B cell (primary cell): Measurements from ENCODE around the gene ZSWIM4. TPM values are rescaled to one million over a fixed set of nuclear protein-coding genes. Genes with fewer than 3 reads are reported as not detected.
A peak's percentile ranks its signal among the peaks of the same experiment; 100 is the strongest.

Experiments
- ATAC-seq: fragments of 200-7000 bp; cut with Tn5 transposase; one replicate; pipeline ENCODE4 v1.10.0; 2021; ENCODE audit warnings: low read depth, mild to moderate bottlenecking, moderate number of reproducible peaks, moderate library complexity
- CTCF ChIA-PET: fragments of 350-600 bp; sonication (Branson Sonifier 250); formaldehyde crosslinking; loops from one replicate; lab custom pipeline; 2021; ENCODE audit warnings: antibody characterized with exemption, inconsistent platforms; lab: Charles Lee
- POLR2A ChIA-PET: fragments of 350-600 bp; sonication (Branson Sonifier 250); formaldehyde crosslinking; loops from one replicate; lab custom pipeline; 2021; ENCODE audit warnings: antibody characterized with exemption; lab: Charles Lee
- DNase-seq: peaks from one replicate; pipeline ENCODE4 v3.0.0; 2013
- H2AFZ ChIP-seq: 2 replicates; pipeline ENCODE4 v1.6.1; 2012; ENCODE audit warnings: mild to moderate bottlenecking, low read depth, low read length; ENCODE audit not compliant: insufficient read depth, poor library complexity, severe bottlenecking
- H3K27ac ChIP-seq, 2 donors: 1 replicate in 1 of 2; 2 replicates in 1 of 2; pipeline ENCODE4 v1.5.1; 2012 to 2013; ENCODE audit warnings: low read length in 2 of 2, mild to moderate bottlenecking in 2 of 2, moderate library complexity in 1 of 2
- H3K27me3 ChIP-seq, 4 experiments: fragments of 200-600 bp in 1 of 4; sonication (generic) in 1 of 4; replicated peaks in 1 of 4; 1 replicate in 2 of 4; 2 replicates in 2 of 4; pipeline versions ENCODE4 v1.6.1 to v1.7.0; 2013 to 2016; ENCODE audit warnings: low read length in 3 of 4, mild to moderate bottlenecking in 2 of 4, mixed read lengths in 1 of 4, moderate library complexity in 1 of 4; ENCODE audit not compliant: insufficient read depth in 4 of 4, control insufficient read depth in 3 of 4; ENCODE audit errors: control extremely low read depth in 1 of 4
- H3K36me3 ChIP-seq, 2 experiments: replicated peaks in 1 of 2; 1 replicate in 1 of 2; 2 replicates in 1 of 2; pipeline versions ENCODE4 v1.6.1 to v1.7.1; 2013; ENCODE audit warnings: low read length in 1 of 2; ENCODE audit not compliant: insufficient read depth in 2 of 2, control insufficient read depth in 1 of 2; ENCODE audit errors: control extremely low read depth in 1 of 2, extremely low read depth in 1 of 2
- H3K4me1 ChIP-seq, 2 donors: fragments of 200-600 bp in 1 of 2; sonication (generic) in 1 of 2; 1 replicate in 1 of 2; 2 replicates in 1 of 2; pipeline versions ENCODE4 v1.5.1 to v1.6.1; 2013 to 2017; ENCODE audit warnings: low read length in 2 of 2; ENCODE audit not compliant: control insufficient read depth in 2 of 2, insufficient read depth in 2 of 2
- H3K4me2 ChIP-seq: replicated peaks from 2 replicates; pipeline ENCODE3; 2012; ENCODE audit warnings: mild to moderate bottlenecking, low read depth, low read length; ENCODE audit not compliant: poor library complexity, severe bottlenecking
- H3K4me3 ChIP-seq, 5 experiments: fragments of 200-600 bp in 1 of 5; sonication (generic) in 1 of 5; 1 replicate in 3 of 5; 2 replicates in 2 of 5; pipeline versions ENCODE4 v1.5.1 to v1.7.0; 2011 to 2016; ENCODE audit warnings: low read length in 4 of 5, mild to moderate bottlenecking in 4 of 5, low read depth in 2 of 5, control low read depth in 1 of 5, moderate library complexity in 1 of 5; ENCODE audit not compliant: insufficient read depth in 1 of 5; ENCODE audit errors: control extremely low read depth in 1 of 5, extremely low read depth in 1 of 5
- H3K79me2 ChIP-seq: fragments of 200-600 bp; sonication (generic); one replicate; pipeline ENCODE4 v1.6.0; 2016; ENCODE audit warnings: low read length; ENCODE audit not compliant: control insufficient read depth, insufficient read depth
- H3K9ac ChIP-seq: fragments of 200-600 bp; sonication (generic); 2 replicates; pipeline ENCODE4 v1.6.1; 2017; ENCODE audit warnings: mild to moderate bottlenecking, low read length, moderate library complexity
- H3K9me3 ChIP-seq, 3 donors: one replicate each; pipeline versions ENCODE4 v1.6.1 to v1.7.1; 2013; ENCODE audit warnings: low read length in 2 of 3; ENCODE audit not compliant: control insufficient read depth in 2 of 3, insufficient read depth in 1 of 3; ENCODE audit errors: control extremely low read depth in 1 of 3
- H4K20me1 ChIP-seq: 2 replicates; pipeline ENCODE4 v1.6.0; 2012; ENCODE audit warnings: mild to moderate bottlenecking, low read length; ENCODE audit not compliant: insufficient read depth, control insufficient read depth, poor library complexity, severe bottlenecking
- H3K27ac Mint-ChIP-seq: one replicate; pipeline ENCODE4 v1.8.0; 2021; ENCODE audit warnings: mixed read lengths
- H3K27me3 Mint-ChIP-seq: one replicate; pipeline ENCODE4 v1.8.0; 2021; ENCODE audit warnings: mixed read lengths
- H3K4me1 Mint-ChIP-seq: one replicate; pipeline ENCODE4 v1.8.0; 2021; ENCODE audit warnings: mixed read lengths
- H3K4me3 Mint-ChIP-seq: one replicate; pipeline ENCODE4 v1.8.0; 2021; ENCODE audit warnings: mixed read lengths
- H3K9me3 Mint-ChIP-seq: one replicate; pipeline ENCODE4 v1.8.0; 2022; ENCODE audit warnings: mixed read lengths; ENCODE audit not compliant: insufficient read depth
- EZH2 ChIP-seq: IDR thresholded peaks from 2 replicates; pipeline ENCODE4 v1.6.1; 2012; ENCODE audit warnings: borderline replicate concordance, low read depth, mild to moderate bottlenecking, moderate library complexity, low read length; ENCODE audit not compliant: insufficient read depth, poor library complexity, severe bottlenecking
- WGBS: methylation state at CpG from one replicate; pipeline ENCODE4 v1.1.5; 2013; ENCODE audit warnings: missing lambda C conversion rate; ENCODE audit not compliant: insufficient coverage; 5-methylcytosine and 5-hydroxymethylcytosine counted together
- intact Hi-C: fragments of 100-400 bp; cut with micrococcal nuclease; formaldehyde crosslinking; loops from one replicate; pipeline ENCODE4 v1.10.0; 2022
- polyA plus RNA-seq: library from polyadenylated mRNA; depleted of rRNA; stranded (reverse); fragments of >200 nt; gene quantifications from 2 replicates; pipeline ENCODE4 v1.2.3, GENCODE V29; 2012
- total RNA-seq, 2 donors: library from RNA; stranded (reverse); fragments of 120-200 nt in 1 of 2; gene quantifications; 1 replicate in 1 of 2; 2 replicates in 1 of 2; pipeline versions ENCODE4 v1.2.3 to v1.2.4, GENCODE V29; 2013 to 2022
- TF ChIP-seq, protein P1 (sequence below): fragments of 200-600 bp; IDR thresholded peaks from one replicate; pipeline ENCODE4 v1.8.0; 2022; ENCODE audit warnings: antibody characterized with exemption, mild to moderate bottlenecking

ZSWIM4 gene
- total and polyA plus RNA-seq, 2 donors (not counting 1 experiment from before 2014, with no cell fraction given): 2.6 to 10.6 TPM

DNA sequence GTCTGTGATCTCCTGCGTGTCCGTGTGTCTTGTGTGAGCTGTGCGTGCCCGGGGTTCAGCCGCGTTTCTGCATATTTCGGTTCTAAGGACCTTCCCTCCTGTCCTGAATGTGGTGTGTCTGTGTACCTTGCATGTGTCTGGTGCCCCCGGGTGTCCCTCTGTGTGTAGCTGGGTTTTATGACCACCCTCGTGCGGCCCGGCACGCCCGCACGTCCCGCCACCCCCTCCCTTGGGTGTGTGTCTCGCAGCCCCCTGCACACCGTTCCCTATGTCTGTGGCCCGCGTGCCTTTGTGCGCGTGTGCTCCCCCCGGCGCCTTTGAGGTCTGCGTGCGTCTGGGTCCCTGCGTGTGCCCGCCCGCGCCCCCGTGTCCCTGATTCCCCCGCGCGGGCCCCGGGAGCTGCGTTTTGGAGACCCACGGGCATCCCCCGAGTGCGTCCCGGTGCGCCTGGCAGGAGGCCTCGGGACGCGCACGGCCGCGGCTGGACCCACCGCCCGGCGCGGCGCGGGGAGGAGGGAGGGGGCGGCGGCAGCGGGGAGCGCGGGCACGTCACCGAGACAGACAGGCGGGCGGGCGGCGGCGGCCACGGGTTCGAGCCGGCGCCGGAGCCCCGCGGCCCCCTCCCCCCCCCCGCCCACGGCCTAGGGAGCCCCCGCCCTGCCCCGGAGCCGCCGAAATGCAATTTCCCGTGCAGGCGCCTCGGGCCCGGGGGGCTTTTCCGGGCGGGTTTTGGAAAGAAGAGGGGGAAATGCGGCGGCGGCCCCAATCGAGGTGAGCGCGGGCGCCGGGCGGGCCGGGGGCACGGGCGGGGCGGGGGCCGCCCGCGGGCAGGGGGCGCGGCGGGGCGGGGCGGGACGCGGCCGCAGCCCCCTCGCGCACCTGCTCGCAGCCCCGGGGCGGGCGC lies 69.7 kb downstream of the ZSWIM4 start:
- Histone ChIP-seq H2AFZ (no peak overlapping the region), H3K36me3 (no peaks in the 10 kb centered on the region), H3K9ac (no peak overlapping the region), H3K4me1 (peaks cover 26 to 28% of the 10 kb centered on the region in 2 donors), H3K27me3 (peaks cover 0 to 56% (median 20%) of the 10 kb centered on the region in 4 experiments), H3K27ac (no peak overlapping the region), H3K4me2 (peak overlapping the region; percentile 94), H4K20me1 (no peaks in the 10 kb centered on the region), H3K9me3 (peaks cover 0 to 7% (median 0%) of the 10 kb centered on the region in 3 donors), H3K4me3 (peak overlapping the region in 3 of 5 experiments; percentile 27 to 67 (median 50)), H3K79me2 (no peaks in the 10 kb centered on the region)
- WGBS: 5% methylated on average over 63 of the region's 113 CpGs
- Mint-ChIP-seq H3K4me1 (peaks cover 29% of the 10 kb centered on the region), H3K4me3 (peak overlapping the region; percentile 88), H3K27me3 (peaks cover 45% of the 10 kb centered on the region), H3K27ac (no peak overlapping the region), H3K9me3 (no peaks in the 10 kb centered on the region)
- CTCF ChIA-PET: interaction anchor here (1.0 to 7.4 kb wide), 5 partner anchors 16 to 267 kb away, joined by 3 to 250 read pairs (median 5); partner anchors contain the start of gene ZSWIM4
- POLR2A ChIA-PET: interaction anchor here (0.6 kb wide), 3 partner anchors 13 to 654 kb away, joined by 3 to 5 read pairs (median 4); no protein-coding TSS in a partner anchor
- TF ChIP-seq EZH2: peak; percentile 66
- TF ChIP-seq, protein P1, sequence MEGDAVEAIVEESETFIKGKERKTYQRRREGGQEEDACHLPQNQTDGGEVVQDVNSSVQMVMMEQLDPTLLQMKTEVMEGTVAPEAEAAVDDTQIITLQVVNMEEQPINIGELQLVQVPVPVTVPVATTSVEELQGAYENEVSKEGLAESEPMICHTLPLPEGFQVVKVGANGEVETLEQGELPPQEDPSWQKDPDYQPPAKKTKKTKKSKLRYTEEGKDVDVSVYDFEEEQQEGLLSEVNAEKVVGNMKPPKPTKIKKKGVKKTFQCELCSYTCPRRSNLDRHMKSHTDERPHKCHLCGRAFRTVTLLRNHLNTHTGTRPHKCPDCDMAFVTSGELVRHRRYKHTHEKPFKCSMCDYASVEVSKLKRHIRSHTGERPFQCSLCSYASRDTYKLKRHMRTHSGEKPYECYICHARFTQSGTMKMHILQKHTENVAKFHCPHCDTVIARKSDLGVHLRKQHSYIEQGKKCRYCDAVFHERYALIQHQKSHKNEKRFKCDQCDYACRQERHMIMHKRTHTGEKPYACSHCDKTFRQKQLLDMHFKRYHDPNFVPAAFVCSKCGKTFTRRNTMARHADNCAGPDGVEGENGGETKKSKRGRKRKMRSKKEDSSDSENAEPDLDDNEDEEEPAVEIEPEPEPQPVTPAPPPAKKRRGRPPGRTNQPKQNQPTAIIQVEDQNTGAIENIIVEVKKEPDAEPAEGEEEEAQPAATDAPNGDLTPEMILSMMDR: no peak
- no peak for DNase-seq
- ATAC-seq: no peak
- intact Hi-C loops: loop anchor here (5.0 kb wide), 1 partner anchor 763 kb away; the partner anchor contains the start of gene LYL1
